Measurements from ENCODE around the gene SV2B.

SV2B gene

GRCh38 chr15:91258415-91258759 is 158.3 kb downstream of the SV2B start:
- H3K4me3 ChIP-seq (ENCODE audit: low read depth, low read length): no peak overlapping the region
- no peak for DNase-seq (ENCODE audit: low read depth)
- TF ChIP-seq, protein P1, sequence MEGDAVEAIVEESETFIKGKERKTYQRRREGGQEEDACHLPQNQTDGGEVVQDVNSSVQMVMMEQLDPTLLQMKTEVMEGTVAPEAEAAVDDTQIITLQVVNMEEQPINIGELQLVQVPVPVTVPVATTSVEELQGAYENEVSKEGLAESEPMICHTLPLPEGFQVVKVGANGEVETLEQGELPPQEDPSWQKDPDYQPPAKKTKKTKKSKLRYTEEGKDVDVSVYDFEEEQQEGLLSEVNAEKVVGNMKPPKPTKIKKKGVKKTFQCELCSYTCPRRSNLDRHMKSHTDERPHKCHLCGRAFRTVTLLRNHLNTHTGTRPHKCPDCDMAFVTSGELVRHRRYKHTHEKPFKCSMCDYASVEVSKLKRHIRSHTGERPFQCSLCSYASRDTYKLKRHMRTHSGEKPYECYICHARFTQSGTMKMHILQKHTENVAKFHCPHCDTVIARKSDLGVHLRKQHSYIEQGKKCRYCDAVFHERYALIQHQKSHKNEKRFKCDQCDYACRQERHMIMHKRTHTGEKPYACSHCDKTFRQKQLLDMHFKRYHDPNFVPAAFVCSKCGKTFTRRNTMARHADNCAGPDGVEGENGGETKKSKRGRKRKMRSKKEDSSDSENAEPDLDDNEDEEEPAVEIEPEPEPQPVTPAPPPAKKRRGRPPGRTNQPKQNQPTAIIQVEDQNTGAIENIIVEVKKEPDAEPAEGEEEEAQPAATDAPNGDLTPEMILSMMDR (conservative IDR thresholded peaks at IDR 0.05; ENCODE audit: low read depth, low read length): no peak

- TF ChIP-seq, protein P1 (conservative IDR thresholded peaks at IDR 0.05; ENCODE audit: low read depth, low read length): no peak
- no peak for DNase-seq (ENCODE audit: low read depth)
- no peak overlapping the region for H3K4me3 ChIP-seq (ENCODE audit: low read depth, low read length)
Observed at GRCh38 chr15:91259077-91259476, 159.0 kb downstream of the SV2B start.

DNA sequence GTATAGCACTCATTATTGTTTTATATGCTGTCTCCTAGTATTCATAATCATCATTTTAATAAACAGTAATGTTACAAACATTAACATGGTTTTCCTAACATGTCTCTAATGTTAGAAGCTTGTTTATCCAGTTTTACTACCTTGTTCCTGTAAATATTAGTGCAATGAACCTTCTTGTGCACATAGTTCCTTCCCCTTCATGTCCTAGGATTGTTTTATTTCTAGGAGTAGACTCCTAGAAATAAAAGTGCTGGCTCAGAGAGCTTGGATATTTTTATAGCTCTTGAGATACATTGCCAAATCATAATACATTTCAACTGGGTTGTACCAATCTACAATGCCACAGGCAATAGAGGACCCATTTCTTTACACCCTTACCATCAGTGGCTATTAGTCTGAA is 161.3 kb downstream of the SV2B start:
- no peak for DNase-seq (ENCODE audit: low read depth)
- no peak overlapping the region for H3K4me3 ChIP-seq (ENCODE audit: low read depth, low read length)
- TF ChIP-seq, protein P1 (conservative IDR thresholded peaks at IDR 0.05; ENCODE audit: low read depth, low read length): no peak

- no peak for DNase-seq (ENCODE audit: low read depth)
- no peak overlapping the region for H3K4me3 ChIP-seq (ENCODE audit: low read depth, low read length)
- TF ChIP-seq, protein P1 (conservative IDR thresholded peaks at IDR 0.05; ENCODE audit: low read depth, low read length): no peak
Observed at GRCh38 chr15:91263632-91264531, 163.8 kb downstream of the SV2B start.

DNA sequence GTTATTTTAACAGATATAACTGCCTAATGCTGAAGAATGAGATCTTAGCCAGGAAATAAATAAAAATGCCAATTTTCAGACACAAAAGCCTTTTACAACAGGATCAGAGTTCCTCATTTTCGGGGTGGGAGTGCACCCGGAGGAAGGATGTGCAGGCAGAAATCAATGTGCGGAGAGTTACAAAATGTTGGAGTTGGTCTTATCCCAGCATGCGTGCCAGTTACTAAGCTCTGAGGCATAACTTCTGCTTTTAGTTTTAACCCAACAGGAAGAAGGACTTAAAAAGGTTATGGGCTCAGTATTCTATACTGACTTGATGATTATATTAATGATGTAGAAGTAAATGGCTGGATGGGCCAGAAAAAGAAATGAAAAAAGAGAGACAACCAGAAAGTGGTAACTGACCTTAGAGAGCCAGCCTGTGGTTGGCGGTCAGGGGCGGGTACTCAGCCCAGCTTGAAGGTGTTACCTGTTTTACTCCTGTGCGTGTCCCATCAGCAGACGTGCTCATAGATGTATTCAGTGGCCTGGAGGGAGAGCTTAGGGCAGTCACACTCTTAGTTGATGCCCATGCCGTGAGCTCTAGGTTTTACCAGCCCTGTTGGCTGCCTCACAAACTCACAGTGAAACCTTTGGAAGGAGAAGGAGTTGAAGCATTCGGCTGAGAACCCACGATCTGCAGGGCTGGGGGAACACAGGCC is 164.7 kb downstream of the SV2B start:
- DNase-seq (ENCODE audit: low read depth): no peak
- TF ChIP-seq, protein P1 (conservative IDR thresholded peaks at IDR 0.05; ENCODE audit: low read depth, low read length): no peak
- H3K4me3 ChIP-seq (ENCODE audit: low read depth, low read length): no peak overlapping the region

DNA sequence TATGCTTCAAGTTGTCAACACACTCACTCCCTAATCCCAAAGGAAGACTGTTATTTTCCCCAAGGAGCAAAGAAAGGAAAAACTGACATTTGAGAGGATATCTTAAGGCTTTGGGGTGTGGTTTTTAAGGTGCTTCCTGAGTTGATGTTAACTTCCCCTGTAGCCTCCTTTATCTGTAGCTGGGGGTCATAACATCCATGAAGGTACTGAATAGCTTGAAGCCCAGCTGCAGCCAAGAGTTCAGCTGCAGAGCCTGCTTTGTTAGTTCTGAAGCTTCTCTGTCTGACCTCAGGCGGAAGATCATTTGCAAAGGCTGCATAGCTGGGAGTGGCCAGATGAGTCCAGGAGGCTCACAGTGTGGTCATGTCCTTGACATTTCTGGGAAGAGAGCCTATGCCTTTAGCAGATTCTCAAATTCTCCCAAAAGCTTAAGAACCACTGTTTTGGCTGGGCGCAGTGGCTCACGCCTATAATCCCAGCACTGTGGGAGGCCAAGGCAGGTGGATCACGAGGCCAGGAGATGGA is 165.4 kb downstream of the SV2B start:
- no peak for DNase-seq (ENCODE audit: low read depth)
- TF ChIP-seq, protein P1 (conservative IDR thresholded peaks at IDR 0.05; ENCODE audit: low read depth, low read length): no peak
- no peak overlapping the region for H3K4me3 ChIP-seq (ENCODE audit: low read depth, low read length)
